GM19324 (cell line): ENCODE data around the gene ZAP70.
"Not testable (repeated sequence)": the region's sequence is repeated elsewhere in the genome, so short reads cannot be mapped to it uniquely, and the experiment has no call there.

ENCODE experiments used
- ATAC-seq: cut with Tn5 transposase; IDR thresholded peaks from one replicate; pipeline ENCODE4 v1.9.1; 2021; ENCODE audit warnings: mild to moderate bottlenecking, moderate library complexity; ENCODE audit not compliant: unreplicated experiment, low FRiP score

ZAP70 gene

GRCh38 chr2:97697252-97698235 lies 15.8 kb upstream of the ZAP70 start:
- no peak for ATAC-seq

- no peak for ATAC-seq
These were observed 14.8 kb upstream of the ZAP70 start for GRCh38 chr2:97698530-97698929.

GRCh38 chr2:97699765-97700444 lies 13.5 kb upstream of the ZAP70 start:
- ATAC-seq: no peak

GRCh38 chr2:97701186-97701585 lies 12.2 kb upstream of the ZAP70 start:
- no peak for ATAC-seq

GRCh38 chr2:97701851-97702465 lies 11.4 kb upstream of the ZAP70 start:
- no peak for ATAC-seq

GRCh38 chr2:97702731-97703470 lies 10.5 kb upstream of the ZAP70 start:
- no peak for ATAC-seq

- ATAC-seq: no peak
These were observed 9.6 kb upstream of the ZAP70 start for GRCh38 chr2:97703741-97704140.

- no peak for ATAC-seq
These were observed 8.4 kb upstream of the ZAP70 start for GRCh38 chr2:97704989-97705388.

- ATAC-seq: no peak
These were observed 7.3 kb upstream of the ZAP70 start for GRCh38 chr2:97706112-97706511.

GRCh38 chr2:97706708-97707345 lies 6.5 kb upstream of the ZAP70 start:
- no peak for ATAC-seq

- ATAC-seq: no peak
These were observed 5.9 kb upstream of the ZAP70 start for GRCh38 chr2:97707362-97708047.

GRCh38 chr2:97708048-97708380 lies 5.4 kb upstream of the ZAP70 start:
- ATAC-seq: no peak

GRCh38 chr2:97708608-97709007 lies 4.8 kb upstream of the ZAP70 start:
- ATAC-seq: no peak

GRCh38 chr2:97711394-97711711 lies 2.0 kb upstream of the ZAP70 start:
- no peak for ATAC-seq

- ATAC-seq: not testable (repeated sequence)
These were observed 1.2 kb upstream of the ZAP70 start for GRCh38 chr2:97712175-97712574.

- no peak for ATAC-seq
These were observed 582 bp upstream of the ZAP70 start for GRCh38 chr2:97712693-97713295.

- no peak for ATAC-seq
These were observed 941 bp downstream of the ZAP70 start for GRCh38 chr2:97714084-97714949.

- ATAC-seq: no peak
These were observed 1.7 kb downstream of the ZAP70 start for GRCh38 chr2:97714950-97715652.
